IPS DF 4.7 (cell line): Measurements from ENCODE around the gene NHEJ1.

Source experiments
- DNase-seq: peaks from one replicate; pipeline ENCODE4 v3.0.0-alpha.2; 2013; ENCODE audit warnings: low spot score; ENCODE audit errors: extremely low read depth

Gene NHEJ1

DNA sequence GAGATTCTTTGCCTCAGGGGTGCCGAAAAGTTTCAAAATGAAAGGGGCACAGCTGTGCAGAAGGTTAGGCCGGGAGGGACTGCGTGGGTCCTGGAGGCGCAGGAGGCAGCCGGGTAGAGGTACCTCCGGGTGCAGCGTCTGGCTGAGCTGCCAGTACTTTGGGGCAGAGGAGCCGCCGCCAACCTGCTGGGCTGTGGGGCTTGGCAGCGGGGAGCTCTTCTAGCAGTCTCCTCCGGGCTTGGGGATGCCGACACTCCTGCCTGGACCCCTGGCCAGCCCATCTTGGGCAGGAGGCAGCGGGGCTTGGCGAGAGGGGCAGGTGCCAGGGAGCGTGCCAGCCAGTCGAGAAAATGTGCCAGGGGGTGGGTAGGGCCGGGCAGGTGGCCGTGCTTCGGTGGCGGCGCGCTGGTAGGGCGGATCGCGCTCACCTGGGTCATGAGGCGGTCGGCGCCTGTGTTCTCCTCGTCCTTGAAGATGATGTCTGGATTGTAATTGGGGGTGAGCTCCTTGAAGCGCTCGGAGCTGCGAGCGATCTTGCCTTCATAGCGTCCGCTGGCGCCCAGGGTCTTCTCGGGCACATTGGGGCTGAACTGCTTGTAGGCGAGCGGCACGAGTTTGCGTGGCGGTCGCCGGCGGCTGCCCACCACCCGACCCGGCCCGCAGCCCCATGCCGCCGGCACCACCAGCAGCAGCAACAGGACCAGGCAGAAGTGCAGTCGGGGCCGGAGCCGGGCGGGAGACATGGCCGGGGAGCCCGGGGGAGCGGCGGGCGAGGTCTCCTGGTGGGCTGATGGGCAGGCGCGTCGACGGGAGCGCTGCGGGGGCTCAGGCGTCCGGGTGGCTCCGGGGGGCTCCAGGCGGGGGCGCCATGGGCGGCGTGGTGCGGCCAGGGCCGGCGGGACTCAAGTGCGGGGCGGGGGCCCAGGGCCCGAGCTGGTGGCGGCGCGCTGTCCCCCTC lies 100.6 kb downstream of the NHEJ1 start:
- no peak for DNase-seq

DNA sequence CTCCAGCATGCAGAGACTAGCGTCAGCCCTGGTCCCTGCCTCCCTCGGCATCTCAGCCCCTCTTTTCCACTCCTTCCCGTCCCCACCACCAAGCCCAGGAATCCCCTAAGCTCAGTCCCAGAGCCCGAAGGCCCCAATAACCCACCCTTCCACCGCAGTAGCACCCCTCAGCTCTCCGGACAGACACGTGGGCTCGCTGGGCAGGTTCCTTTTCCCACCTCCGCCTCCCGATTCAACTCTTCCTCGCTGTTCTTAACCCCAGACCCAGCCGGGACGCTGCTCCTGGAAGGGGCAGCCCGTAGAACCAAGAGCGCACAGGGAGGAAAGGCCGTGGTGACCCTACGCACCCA lies 101.3 kb downstream of the NHEJ1 start:
- DNase-seq, result no peak

DNA sequence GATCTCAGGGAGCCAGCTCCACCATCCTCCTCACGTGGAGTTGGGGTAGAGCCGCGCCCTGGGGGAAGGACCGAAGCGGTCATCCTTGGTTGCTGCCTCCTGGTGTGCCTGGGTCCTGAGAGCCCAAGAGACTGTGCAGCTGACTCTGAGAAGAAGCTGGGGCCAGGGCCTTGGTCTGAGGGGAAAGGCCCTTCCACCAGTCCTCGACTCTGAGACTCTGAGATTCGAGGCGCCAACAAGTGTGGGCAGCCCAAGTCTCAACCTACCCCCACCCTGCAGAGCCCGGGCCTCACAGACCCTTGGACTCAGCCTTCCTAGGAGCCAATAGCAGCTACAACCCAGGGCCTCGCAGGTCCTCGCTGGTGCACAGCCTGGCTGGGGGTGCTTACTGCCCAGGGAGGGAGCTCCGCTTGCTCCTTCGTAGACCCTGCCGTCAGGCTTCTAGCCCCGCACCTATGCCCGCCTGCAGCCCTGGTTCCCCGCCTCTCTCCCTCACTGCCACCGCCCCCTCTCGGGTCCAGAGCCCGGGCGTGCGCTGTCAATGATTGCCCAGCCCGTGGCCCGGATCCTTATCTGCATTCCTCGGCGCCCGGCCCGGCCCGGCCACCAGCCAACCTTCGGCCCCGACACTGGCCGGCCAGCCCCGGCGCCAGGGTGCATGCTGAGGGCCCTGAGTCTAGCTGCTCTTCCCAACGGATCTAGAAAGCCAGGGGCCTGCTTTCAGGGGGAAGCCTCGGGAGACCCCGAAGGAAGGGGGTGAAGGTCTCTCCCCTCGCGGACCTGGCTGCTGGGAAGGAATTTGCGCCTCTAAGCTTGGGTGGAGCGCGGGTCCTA lies 101.9 kb downstream of the NHEJ1 start:
- DNase-seq, result no peak

DNA sequence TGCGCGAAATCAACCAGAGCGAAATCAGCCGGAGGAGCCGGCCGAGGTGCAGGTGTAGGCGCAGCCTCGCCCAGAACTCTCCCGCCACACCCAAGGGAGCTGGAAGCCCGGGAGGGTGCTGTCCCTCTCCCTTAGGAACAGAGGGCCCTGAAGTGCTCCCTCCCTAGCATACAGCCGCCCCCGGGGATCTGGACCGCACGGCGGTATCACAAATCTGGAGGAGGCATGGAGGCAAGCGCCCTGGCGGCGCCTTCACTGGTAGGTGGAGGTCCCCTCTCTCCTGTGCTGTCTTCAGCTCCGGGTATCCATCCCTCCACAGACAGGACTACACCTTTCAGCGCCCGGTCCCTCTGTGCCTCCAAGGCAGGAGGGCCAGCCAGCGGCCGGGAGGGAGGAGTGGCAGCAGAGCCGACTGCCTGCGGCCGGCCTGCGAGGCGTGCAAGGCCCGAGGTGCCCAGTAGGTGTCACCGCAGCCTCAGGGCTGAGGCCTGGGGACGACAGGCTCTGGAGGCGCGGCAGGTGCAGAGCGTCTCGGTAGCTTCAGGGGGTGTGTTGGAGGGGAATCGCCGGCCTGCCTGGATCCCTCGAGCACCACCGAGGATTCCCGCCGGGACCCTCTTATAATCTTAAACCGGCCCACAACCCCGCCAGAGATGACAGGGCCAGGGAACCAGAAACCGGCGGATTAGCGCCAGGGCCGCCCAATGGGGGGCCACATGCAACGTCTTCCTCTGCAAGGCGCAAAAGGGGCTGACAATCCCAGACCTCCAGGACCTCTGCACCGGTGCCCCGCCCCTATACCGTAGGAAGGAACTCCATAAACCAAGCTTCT lies 102.7 kb downstream of the NHEJ1 start:
- no peak for DNase-seq

DNA sequence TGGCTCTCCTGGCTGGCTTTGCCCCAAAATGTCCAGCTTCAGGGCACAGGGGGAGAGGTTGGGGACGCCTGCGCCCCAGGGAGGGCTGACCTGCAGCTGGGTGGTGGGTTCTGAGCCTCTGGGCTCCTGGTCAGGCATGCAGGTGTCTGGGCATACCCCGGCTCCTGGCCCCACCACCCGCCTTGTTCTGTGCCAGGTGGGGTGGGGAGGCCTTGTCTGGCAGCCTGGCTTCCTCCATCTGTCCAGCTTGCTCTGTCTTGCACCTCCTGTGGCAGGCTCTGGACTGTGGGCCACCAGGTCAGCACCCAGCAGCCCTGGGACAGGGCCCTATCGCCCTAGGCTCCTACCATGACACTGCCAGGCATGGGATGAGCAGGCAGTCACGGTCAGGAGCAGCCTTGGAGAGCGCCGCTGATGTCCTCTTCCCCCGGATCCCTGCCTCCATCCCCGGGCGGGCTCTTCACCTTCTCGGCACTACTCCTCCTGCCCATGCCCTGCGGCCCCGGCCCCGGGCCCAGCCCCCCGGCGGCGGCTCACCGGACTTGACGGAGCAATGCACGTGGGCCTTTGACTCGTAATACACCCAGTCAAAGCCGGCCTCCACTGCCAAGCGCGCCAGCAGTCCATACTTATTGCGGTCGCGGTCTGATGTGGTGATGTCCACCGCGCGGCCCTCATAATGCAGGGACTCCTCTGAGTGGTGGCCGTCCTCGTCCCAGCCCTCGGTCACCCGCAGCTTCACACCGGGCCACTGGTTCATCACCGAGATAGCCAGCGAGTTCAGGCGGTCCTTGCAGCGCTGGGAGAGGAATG lies 103.5 kb downstream of the NHEJ1 start:
- DNase-seq, result no peak

DNA sequence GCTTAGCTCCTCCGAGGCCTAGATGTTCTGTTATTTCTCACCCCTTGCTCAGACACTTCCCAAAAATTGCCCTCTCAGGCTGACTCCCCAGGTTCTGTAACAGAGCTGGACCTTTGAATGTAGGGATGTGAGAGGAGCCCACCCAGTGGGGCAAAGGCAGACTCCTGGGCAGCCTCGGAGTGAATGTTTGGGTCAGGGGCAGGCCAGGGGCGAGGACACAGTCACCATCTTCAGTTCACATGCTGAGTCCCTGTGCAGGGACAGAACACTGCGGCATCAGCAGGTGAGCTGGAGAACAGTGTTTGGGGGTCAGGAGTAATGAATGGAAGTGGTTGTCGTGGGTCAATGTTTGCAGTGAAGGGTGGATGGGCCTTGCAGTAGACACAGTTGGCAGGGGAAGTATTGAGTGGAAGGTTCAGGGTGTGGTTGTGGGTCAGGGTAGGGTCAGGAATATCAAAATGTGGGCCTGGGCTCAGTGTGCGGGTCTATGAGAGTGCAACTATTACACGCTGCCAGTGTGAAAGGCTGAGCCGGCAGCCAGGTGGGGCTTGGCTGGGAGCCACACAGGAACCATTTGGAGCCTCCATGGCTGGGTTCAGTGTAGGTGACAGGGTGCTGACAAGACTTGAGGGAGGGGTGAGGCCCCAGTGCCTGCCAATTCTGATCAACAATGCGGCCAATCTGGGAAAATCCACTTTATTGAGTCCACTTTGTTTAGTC lies 104.3 kb downstream of the NHEJ1 start:
- no peak for DNase-seq

DNA sequence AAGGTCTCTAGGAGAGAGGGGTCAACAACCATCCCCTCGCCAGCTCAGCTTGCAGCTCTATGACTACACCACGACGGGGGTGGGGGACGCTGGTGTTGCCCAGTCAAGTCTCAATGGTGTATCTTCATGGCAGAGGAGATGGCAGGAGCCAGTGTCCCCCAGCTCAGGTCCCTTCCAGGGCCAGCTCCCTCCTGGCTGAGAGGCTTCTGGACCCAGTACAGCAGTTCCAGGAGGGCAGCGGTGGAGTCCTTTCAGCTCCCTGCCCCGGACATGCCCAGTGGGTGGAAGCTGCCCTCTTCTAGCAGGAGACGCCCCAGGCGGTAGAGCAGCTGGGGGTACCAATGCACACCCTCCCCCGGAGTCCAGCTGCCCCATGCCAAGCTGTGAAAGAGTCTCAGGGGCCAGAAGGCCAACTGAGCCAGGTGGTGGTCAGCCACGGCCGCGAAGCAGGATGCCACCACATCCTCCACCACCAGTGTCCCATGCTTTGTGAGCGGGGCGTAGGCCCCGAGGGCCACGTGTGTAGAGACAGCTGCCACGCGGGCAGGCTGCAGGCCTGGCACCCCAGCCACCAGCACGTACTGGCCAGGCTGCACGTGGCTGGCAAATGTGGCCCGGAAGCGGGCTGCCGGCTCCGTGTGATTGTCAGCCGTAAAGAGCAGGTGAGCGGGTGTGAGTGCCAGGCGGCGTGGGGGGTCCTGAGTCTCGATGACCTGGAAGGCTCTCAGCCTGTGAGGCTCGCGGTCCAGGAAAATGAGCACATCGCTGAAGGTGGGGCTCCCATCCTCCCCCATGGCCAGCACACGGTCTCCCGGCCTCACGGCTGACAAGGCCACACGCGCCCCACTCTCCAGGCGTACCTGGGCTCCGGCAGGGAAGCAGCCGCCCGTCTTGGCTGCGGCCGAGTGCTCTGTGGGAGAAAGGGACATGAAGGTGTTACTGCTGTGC lies 105.4 kb downstream of the NHEJ1 start:
- DNase-seq, result no peak

DNA sequence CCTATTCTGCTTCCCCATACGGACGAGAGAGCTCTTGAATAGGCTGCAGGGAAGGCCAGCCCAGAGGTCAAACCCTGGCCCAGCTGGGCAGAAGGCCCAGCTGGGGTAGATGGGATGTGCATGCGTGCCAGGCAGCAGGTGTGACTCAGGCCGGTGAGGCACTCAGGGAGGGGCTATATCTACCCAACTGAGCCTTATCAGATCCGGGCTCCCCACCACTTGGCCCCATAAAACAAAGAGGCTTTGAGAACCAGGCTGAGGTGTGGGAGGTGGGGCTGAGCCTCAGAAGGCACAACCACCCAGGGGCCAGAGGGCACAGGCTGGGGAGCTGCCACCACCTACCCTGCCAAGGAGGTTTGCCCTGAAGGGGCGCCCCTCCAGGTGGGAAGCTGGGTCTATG lies 111.3 kb downstream of the NHEJ1 start:
- DNase-seq, result no peak

DNA sequence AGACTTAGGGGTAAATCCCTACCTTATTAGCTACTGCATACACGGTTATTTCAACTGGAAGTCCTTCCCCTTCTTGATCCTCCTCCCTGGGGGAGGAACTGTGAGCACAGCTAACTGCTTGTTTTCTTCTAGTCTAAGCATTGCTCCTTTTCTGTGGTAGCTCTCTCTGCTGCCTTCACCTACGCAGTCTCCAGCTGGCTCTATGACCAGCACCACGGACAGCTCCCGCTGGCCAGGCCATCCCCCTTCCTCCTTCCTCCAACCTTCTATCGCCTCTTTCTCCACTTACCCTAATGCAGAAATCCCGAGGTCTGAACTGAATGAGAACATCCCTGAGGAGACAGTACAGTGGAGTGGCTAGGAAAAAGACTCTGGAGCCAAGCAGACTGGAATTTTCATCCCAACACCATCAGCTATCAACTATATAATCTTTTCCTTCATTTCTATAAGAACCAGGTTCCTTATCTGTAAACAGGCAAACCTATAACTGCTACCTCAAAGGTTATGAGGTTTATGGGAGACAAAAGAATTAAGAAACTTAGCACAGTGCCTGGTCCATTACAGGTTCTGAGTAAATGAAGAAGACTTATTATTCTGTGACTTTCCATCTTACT lies 114.6 kb downstream of the NHEJ1 start:
- DNase-seq, result no peak

DNA sequence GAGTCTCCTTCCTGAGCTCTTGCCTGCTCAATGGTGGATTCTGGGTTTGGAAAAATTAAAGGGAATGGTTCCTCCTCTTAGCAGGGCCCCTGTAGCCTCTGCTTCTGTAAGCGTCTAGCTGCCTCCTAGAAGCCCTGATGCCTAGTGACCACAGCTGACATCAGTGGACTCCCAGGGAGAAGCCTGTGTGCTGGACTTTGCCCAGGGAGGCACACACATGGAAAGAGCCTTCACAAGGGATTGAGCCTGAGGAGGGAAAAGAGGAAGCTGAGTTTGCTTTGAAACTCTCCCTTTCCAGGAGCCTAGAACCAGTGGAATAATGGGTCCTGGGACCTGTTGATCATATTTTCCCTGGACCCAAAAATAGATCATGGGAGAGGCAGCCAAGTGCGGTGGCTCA lies 117.9 kb downstream of the NHEJ1 start:
- no peak for DNase-seq

DNA sequence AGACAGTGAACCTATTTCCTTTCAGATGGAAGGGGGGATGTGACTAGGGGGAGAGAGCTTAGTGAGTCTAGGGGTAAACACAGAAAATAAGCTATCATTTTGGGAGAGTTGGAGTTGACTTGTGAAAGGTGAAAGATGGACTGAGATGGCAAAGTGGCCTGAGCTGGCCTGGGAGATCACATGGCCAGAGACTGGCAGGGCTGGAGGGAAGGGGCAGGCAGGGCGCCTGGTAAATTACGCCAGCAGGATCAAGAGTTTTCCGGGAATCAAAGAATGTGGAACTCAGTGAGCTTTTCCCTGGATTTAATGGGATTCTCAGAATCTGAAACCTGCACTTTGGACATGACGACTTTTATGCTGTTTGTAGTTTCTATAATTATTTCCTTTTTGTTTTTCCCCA lies 118.5 kb downstream of the NHEJ1 start:
- DNase-seq, result no peak

DNA sequence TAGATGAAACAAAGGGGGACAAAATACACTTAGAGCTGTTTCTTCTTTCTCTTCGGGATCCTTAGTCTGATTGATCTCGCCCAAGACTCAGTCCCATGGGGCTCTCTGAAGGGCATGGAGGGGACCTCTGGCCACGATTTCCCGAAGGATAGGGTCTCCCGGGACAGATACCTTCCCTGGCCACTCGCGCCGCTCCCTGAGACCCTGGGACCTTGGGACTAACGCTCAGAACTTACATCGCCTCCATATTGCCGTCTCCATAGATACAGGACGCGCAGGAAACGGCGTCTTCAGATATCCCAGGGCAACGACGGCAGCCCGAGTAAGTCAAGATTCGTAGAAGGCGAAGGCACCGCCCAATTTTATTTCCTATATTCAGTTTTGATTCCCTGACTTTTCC lies 119.4 kb downstream of the NHEJ1 start, which contains the start of gene CFAP65:
CFAP65 (minus strand) TSS at position 265 of the 400 bp plus-strand sequence. CDS start 2,468 bp downstream, outside the sequence.
- DNase-seq, result no peak

DNA sequence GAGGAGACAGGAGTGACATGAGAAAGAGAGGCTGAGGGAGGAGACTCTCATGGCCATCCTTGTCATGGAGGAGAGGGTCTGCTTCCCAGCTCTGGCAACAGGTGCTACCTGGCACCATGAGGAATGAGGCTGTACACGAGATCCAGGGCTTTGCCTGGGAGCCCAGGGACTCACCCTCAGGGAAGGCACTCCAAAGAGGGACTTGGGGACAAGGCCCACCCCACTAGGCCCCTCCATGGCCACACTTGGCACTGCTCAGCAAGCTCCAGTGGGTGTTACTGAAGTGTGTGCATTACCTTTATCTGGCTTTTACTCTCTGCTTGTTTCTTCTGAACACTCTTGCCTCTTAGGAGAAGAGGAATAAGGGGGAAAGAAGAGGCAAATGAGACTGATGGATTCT lies 122.0 kb downstream of the NHEJ1 start:
- no peak for DNase-seq

DNA sequence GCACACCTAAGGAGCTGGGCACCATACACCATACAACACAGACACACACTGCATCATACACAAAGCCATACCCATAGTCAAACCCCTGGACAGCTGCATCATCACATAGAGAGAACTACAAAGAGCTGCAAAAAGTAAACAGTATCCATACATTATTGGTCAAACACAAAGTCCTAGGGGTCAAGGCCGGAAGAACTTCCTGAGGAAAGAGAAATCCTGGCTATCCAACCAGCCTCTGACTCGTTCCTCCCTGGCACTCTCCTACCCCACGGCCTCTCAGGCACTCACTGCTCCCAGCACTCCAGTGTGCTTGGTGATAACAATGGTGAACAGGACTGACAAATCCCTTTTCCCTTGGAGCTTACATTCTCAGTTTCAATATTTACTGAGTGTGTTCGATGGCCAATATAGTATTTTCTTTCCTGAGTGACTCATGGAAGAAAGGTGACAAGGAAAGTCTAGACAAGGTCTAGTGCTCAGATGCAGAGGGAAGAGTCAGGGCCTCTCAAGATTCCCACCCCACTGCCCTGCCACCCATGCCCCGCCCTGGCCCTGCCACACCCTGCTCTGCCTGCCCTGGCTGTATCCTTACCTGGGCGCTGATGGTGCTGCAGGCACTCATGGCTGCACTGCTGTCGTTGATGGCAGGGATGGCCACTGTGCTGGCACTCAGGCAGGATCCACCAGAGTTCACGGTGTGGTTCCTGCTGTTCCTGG lies 122.7 kb downstream of the NHEJ1 start:
- DNase-seq, result no peak

DNA sequence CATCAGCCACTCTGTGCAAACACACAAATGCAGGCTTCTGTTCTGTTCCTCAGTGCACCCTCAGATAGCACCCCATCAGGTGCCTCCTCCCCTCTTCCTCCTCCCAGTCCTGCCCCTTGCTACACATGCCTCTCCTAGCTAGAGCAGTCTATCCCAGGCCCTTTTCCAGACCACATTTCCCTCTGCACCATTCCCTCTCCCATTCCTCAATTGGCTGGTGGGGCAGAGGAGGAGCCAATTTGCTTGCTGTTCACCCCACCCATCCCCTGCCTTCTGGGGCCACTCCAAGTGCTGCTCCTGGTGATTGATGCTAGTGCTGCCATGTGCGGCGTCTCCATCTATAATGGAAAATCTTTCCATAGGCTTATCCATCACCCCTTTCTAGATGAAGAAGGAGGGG lies 124.7 kb downstream of the NHEJ1 start:
- DNase-seq, result no peak

DNA sequence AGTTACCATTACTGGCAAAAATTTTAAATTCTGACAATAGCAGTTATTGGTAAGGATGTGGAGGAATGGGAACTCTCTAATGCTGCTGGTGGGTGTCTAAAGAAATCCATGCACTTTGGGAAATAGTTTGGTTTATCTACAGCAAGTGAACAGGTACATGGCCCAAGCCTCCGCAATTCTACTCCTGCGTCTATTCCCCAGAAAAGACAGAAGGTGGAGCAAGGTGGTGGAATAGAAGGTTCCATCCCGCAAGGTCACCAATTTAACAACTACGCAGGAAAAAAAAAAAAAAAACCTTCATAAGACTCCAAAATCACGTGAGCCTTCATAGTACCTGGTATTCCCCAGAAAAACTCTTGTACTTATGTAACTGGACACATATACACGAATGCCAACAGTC lies 125.8 kb downstream of the NHEJ1 start:
- no peak for DNase-seq

DNA sequence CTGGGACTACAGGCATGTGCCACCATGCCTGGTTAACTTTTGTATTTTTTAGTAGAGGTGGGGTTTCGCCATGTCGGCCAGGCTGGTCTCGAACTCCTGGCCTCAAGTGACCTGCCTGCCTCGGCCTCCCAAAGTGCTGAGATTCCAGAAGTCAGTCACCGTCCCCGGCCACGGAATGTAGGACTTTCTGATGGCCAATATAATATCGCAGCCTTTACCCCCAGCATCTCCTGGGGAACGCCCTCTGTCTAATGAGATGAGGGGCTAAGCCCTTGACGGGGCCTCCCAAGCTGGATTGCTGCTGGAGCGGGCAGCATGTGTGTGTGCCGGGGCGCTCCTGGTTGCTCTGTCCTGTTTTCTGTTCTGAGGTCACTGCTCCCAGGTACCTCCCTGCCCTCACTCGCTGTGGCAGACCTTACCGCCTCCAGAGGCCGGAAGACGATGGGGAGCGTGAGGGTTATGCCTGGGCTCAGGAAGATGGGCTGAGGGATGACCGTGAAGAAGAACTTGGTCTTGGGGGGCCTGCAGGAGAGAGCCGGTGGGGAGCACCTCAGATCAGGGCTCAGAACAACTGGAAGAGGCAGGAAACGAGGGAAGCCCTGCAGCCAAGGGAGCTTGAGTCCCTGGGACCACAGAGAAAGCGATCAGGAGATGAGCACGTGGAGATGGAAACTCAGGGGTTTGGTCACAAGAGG lies 128.4 kb downstream of the NHEJ1 start:
- no peak for DNase-seq
